Tibial artery (tissue), 4 donors: Measurements from ENCODE around the gene SPTB.

Source experiments
- DNase-seq, 2 donors: peaks; one replicate each; pipeline ENCODE4 v3.0.0-alpha.2; 2019
- H3K27ac ChIP-seq, 2 donors: fragments of 200-600 bp; sonication (generic) in 1 of 2; 1 replicate in 1 of 2; 2 replicates in 1 of 2; pipeline ENCODE4 v1.5.1; 2018 to 2019; ENCODE audit warnings: mild to moderate bottlenecking in 1 of 2
- H3K27me3 ChIP-seq, 2 donors: fragments of 200-600 bp; sonication (generic) in 1 of 2; one replicate each; pipeline versions ENCODE4 v1.5.1 to v1.6.0; 2016 to 2019
- H3K36me3 ChIP-seq, 3 donors: fragments of 200-600 bp; sonication (generic) in 2 of 3; one replicate each; pipeline ENCODE4 v1.5.1; 2016 to 2019; ENCODE audit warnings: mild to moderate bottlenecking in 2 of 3
- H3K4me1 ChIP-seq, 4 donors: fragments of 200-600 bp; sonication (generic) in 2 of 4; 1 replicate in 3 of 4; 2 replicates in 1 of 4; pipeline ENCODE4 v1.5.1; 2016 to 2019
- H3K4me3 ChIP-seq, 2 donors: fragments of 200-600 bp; sonication (generic) in 1 of 2; 1 replicate in 1 of 2; 2 replicates in 1 of 2; pipeline ENCODE4 v1.5.1; 2018 to 2019; ENCODE audit warnings: mild to moderate bottlenecking in 2 of 2
- H3K9me3 ChIP-seq, 3 donors: fragments of 200-600 bp; sonication (generic) in 1 of 3; one replicate each; pipeline ENCODE4 v1.5.1; 2016 to 2019
- intact Hi-C: fragments of 100-400 bp; cut with DNase I; formaldehyde crosslinking; loops from one replicate; pipeline ENCODE4 v1.15.0; 2023; ENCODE audit warnings: low total_unique reads
- TF ChIP-seq, protein P1 (sequence below), 2 experiments: fragments of 200-600 bp in 1 of 2; fragments of 450-650 bp in 1 of 2; IDR thresholded peaks; one replicate each; pipeline ENCODE4 v1.5.1; 2017 to 2019; ENCODE audit warnings: antibody characterized with exemption in 2 of 2, mild to moderate bottlenecking in 1 of 2, moderate library complexity in 1 of 2

Gene SPTB

GRCh38 chr14:64704143-64704742 is 175.5 kb downstream of the SPTB start, which contains the start of gene PLEKHG3:
TSS of gene PLEKHG3 (plus strand) at chr14:64704424. CDS start at chr14:64727632, 23,208 bp downstream.
- intact Hi-C loops: no loop called here
- Histone ChIP-seq H3K27ac (peak within 1 kb of the TSS; percentile 95), H3K4me1 (peaks cover 0 to 52% (median 38%) of the 10 kb centered on the region in 4 donors), H3K27me3 (no peaks in the 10 kb centered on the region), H3K36me3 (no peaks in the 10 kb centered on the region), H3K9me3 (no peaks in the 10 kb centered on the region), H3K4me3 (peak within 1 kb of the TSS; percentile 85 to 88)
- TF ChIP-seq, protein P1, sequence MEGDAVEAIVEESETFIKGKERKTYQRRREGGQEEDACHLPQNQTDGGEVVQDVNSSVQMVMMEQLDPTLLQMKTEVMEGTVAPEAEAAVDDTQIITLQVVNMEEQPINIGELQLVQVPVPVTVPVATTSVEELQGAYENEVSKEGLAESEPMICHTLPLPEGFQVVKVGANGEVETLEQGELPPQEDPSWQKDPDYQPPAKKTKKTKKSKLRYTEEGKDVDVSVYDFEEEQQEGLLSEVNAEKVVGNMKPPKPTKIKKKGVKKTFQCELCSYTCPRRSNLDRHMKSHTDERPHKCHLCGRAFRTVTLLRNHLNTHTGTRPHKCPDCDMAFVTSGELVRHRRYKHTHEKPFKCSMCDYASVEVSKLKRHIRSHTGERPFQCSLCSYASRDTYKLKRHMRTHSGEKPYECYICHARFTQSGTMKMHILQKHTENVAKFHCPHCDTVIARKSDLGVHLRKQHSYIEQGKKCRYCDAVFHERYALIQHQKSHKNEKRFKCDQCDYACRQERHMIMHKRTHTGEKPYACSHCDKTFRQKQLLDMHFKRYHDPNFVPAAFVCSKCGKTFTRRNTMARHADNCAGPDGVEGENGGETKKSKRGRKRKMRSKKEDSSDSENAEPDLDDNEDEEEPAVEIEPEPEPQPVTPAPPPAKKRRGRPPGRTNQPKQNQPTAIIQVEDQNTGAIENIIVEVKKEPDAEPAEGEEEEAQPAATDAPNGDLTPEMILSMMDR (IDR thresholded peaks at IDR 0.05): no peak
- peak; percentile 60 to 92 for DNase-seq

DNA sequence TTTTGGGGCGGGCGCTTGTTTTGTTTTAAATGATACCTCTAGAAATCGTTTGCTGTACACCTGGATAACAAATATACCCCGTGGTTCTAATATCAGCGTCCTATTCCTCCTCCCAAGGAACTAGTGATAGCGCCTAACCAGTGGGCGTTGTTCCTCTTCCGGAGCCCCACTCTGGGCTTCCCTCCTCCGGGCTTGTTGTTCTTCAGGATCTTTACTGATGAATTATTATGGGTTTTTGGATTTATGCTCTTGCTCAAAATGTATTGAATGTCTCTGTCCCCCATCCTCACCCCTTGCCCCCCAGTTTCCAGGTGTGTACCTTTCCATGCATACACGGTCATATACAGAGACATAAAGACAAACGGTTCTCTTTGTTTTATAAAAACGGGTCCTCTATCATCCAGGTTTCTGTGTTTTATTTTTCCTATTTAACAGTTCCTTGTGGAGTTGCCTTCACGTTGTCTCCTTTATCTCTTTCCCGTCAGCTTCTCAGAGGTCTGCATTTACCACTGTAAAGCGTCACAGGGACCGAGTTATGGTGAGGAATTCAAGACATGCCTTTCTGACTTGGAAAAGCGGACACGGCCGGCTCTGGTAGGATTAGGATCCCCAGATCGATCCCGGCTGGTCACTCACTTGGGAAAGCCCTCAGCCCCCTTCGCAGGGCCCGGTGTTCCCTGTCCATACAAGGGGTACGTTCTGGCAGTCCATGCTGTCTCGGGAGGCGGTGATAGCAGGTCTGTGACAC is 176.1 kb downstream of the SPTB start:
- Histone ChIP-seq H3K27me3 (no peaks in the 10 kb centered on the region), H3K4me3 (peak overlapping the region; percentile 85 to 88), H3K4me1 (peaks cover 0 to 49% (median 31%) of the 10 kb centered on the region in 4 donors), H3K36me3 (no peaks in the 10 kb centered on the region), H3K27ac (peak overlapping the region; percentile 95), H3K9me3 (no peaks in the 10 kb centered on the region)
- intact Hi-C loops: no loop called here
- TF ChIP-seq, protein P1 (IDR thresholded peaks at IDR 0.05): no peak
- peak in 1 of 2 donors; percentile 20 for DNase-seq

DNA sequence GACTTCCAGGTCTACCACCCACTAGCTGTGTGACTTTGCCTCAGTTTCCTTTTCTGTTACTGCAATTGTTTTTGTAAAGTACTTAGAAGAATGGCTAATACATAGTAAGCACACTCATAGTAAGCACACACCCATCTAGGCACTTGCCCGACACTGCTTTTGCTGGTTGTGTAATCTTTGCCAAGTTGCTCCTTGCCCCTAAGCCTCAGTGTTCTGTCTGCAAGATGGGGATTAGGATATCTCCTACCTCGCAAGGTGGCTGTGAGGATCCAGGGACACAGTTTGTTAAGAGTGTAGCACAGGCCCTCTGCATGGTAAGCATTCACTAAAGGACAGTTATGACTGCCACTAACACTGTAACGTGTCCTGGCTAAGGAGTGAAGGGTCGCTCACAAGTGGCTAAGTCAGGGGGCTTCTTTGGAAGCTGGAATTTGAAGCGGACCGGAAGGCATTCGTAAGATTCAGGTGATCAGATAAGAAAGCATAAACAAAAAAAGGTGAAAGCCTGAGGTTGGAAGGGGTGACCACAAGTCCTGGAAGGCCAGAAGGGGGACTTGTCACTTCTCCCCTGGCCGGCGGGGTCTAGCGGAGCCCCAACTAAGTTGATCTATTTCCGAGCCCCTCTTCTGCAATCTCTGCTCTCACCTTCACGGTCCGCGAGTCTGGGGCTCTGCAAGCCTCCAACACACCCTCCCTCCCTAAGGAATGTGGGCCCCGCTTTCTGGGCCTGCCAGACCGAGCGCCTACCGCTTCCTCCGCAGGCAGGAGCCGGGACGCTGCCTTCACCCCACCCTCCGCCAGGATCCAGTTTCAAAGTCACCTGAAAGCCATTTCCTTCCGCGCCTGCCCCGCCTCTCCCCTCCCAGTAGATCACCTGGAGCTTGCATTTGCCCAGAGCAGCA is 177.0 kb downstream of the SPTB start:
- Histone ChIP-seq H3K27me3 (no peaks in the 10 kb centered on the region), H3K9me3 (no peaks in the 10 kb centered on the region), H3K4me1 (peaks cover 0 to 49% (median 23%) of the 10 kb centered on the region in 4 donors), H3K27ac (peak overlapping the region; percentile 95), H3K36me3 (no peaks in the 10 kb centered on the region), H3K4me3 (peak overlapping the region; percentile 85 to 88)
- intact Hi-C loops: no loop called here
- TF ChIP-seq, protein P1 (IDR thresholded peaks at IDR 0.05): no peak
- peak; percentile 19 to 71 for DNase-seq

- H3K9me3 ChIP-seq: no peaks in the 10 kb centered on the region
- DNase-seq: peak in 1 of 2 donors; percentile 7
- TF ChIP-seq, protein P1 (IDR thresholded peaks at IDR 0.05): no peak
Observed at GRCh38 chr14:64701660-64702059, 178.0 kb downstream of the SPTB start.

DNA sequence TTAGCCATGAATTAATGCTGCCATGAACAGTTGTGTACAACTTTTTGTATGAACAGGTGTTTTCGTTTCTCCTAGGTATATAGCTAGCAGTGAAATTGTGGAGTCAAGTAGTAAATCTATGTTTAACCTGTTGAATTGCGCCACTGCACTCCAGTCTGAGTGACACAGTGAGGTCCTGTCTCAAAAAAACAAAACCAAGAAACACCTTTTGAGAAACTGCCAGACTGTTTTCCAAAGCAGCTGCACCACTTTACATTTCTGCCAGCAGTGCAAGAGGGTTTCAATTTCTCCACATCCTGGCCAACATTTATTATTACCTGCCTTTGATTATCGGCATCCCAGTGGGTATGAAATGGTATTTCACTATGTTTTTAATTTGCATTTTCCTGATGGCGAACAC is 178.8 kb downstream of the SPTB start:
- DNase-seq: no peak
- Histone ChIP-seq H3K4me3 (no peak overlapping the region), H3K4me1 (peaks cover 0 to 49% (median 11%) of the 10 kb centered on the region in 4 donors), H3K27ac (peak overlapping the region in 1 of 2 donors; percentile 7), H3K27me3 (no peaks in the 10 kb centered on the region), H3K9me3 (no peaks in the 10 kb centered on the region), H3K36me3 (no peaks in the 10 kb centered on the region)
- TF ChIP-seq, protein P1 (IDR thresholded peaks at IDR 0.05): no peak
- intact Hi-C loops: no loop called here

More at GRCh38 chr14:64701660-64702059, 178.0 kb downstream of the SPTB start:
- Histone ChIP-seq H3K4me1 (peaks cover 0 to 49% (median 15%) of the 10 kb centered on the region in 4 donors), H3K4me3 (no peak overlapping the region), H3K36me3 (no peaks in the 10 kb centered on the region), H3K27ac (peak overlapping the region in 1 of 2 donors; percentile 95), H3K27me3 (no peaks in the 10 kb centered on the region)
- intact Hi-C loops: no loop called here
